ENCODE results near the gene PLAGL2.

PLAGL2 gene

DNA sequence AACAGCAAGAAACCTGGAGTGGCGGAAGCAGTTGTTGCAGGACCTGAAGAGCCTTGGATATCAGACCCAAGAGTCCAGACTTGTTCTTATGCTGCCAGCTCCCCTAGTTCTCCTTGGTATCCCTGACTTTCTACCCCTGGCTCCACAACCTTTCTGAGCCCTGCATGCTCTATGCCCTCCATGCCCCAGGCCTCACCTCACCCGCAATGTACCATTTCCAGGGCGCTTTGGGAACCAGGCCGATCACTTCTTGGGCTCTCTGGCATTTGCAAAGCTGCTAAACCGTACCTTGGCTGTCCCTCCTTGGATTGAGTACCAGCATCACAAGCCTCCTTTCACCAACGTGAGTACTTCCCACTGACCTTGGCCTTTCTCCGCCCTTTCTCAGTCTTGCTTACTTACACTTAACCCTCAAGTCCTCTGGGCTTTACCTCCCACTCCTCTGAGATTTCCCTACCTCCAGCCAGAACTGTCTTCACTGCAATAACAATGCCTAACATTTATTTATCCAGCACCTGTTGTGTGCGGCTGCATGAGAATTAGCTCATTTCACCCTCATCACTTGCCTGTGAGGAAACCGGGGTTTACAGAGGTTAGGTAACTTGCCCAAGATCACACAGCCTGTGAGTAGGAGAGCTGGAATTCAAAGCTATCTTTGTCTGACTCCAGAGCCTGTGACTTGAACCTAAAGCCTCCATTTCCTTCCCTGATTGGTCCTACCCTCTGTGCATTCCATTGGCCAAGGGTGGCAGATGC is 2.5 kb upstream of the PLAGL2 start:
- peak overlapping the region; percentile 10 for H3K4me2 ChIP-seq (ENCODE audit: low read length)
- no peaks in the 10 kb centered on the region for H3K27me3 ChIP-seq (ENCODE audit: control insufficient read depth, insufficient read depth, low read length)
- H3K4me1 ChIP-seq (ENCODE audit: control insufficient read depth, insufficient read depth, low read length) = peaks cover 35% of the 10 kb centered on the region
- H3K9me3 ChIP-seq (replicated peaks; ENCODE audit: low read length) = no peaks in the 10 kb centered on the region
- peaks cover 20% of the 10 kb centered on the region for H3K36me3 ChIP-seq (ENCODE audit: insufficient read depth, low read length)
- H3K4me3 ChIP-seq (ENCODE audit: low read length) = no peak overlapping the region
- H3K9ac ChIP-seq (ENCODE audit: low read depth, low read length) = no peak overlapping the region

DNA sequence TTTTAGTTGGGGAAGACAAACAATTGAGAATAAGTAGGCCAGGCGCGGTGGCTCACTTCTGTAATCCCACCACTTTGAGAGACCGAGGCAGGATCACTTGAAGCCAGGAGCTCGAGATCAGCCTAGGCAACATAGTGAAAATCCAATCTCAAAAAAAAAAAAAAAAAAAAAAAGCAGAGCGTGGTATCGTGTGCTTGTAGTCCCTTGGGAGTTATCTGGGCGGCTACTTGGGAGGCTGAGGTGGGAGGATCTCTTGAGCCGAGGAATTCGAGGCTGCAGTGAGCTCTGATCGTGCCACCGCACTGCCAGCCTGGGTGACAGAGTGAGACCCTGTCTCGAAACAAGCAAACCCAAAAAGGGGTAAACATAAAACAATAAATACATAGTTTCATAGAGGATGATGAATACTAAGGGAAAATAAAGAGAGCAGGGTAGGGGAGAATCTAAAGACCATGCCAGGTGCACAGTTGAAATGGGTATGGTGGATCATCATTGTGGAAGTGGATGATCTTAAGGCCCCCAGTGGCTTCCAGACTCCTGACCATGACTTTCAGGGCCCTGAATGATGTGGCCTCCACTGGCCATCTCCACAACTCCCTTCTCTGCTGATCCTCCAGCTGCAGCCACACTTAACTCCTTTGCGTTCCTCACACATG is 1.1 kb upstream of the PLAGL2 start:
- peak overlapping the region; percentile 100 for H3K4me3 ChIP-seq (ENCODE audit: low read length)
- H3K36me3 ChIP-seq (ENCODE audit: insufficient read depth, low read length) = peaks cover 20% of the 10 kb centered on the region
- peak overlapping the region; percentile 97 for H3K4me2 ChIP-seq (ENCODE audit: low read length)
- H3K4me1 ChIP-seq (ENCODE audit: control insufficient read depth, insufficient read depth, low read length) = peaks cover 49% of the 10 kb centered on the region
- H3K9ac ChIP-seq (ENCODE audit: low read depth, low read length) = peak overlapping the region; percentile 99
- H3K27me3 ChIP-seq (ENCODE audit: control insufficient read depth, insufficient read depth, low read length) = no peaks in the 10 kb centered on the region
- H3K9me3 ChIP-seq (replicated peaks; ENCODE audit: low read length) = no peaks in the 10 kb centered on the region

DNA sequence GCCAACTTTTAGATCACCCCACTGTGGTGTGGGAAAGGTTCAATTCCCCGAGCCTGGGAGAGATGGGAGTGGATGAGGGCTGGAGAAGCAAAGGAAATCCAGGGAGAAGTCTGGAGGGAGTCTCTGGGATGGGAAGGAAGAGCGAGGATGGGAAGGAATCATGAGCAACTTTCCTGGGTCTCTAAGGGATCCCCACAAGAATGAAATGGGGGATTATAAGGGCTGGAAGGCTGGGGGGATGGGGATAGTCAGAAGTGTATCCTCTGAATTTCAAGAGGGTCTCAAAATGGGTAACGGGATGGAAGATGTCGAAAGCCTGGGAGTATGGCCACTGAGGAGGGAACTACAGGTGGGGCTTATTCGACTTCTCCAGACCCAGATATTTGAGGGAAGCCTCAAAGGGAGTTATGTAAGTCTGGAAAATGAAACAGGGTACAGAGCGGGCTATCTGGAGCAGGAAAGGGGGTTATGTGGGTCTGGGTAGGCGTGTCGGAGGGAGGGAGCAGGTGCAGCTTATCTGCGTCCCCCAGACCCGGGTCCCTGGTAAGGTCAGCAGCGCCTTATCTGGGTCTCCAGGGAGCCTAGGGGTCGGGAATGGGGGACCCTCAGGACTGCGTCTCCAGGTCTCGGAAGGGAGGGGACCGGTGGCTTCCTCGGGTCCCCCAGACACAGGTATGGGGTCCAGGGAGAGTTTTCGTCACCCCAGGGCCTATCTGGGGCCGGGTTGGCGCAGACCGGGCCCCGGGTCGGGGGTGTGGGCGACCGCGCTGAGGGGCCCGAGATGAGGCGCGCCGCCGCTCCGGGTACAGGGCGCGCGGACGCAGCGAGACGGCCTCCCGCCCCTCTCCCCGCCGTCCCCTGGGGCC is 550 bp downstream of the PLAGL2 start:
- peak overlapping the region; percentile 100 for H3K4me3 ChIP-seq (ENCODE audit: low read length)
- peaks cover 57% of the 10 kb centered on the region for H3K4me1 ChIP-seq (ENCODE audit: control insufficient read depth, insufficient read depth, low read length)
- peaks cover 15% of the 10 kb centered on the region for H3K36me3 ChIP-seq (ENCODE audit: insufficient read depth, low read length)
- H3K9me3 ChIP-seq (replicated peaks; ENCODE audit: low read length) = no peaks in the 10 kb centered on the region
- H3K9ac ChIP-seq (ENCODE audit: low read depth, low read length) = peak overlapping the region; percentile 99
- H3K4me2 ChIP-seq (ENCODE audit: low read length) = peak overlapping the region; percentile 95
- H3K27me3 ChIP-seq (ENCODE audit: control insufficient read depth, insufficient read depth, low read length) = no peaks in the 10 kb centered on the region

DNA sequence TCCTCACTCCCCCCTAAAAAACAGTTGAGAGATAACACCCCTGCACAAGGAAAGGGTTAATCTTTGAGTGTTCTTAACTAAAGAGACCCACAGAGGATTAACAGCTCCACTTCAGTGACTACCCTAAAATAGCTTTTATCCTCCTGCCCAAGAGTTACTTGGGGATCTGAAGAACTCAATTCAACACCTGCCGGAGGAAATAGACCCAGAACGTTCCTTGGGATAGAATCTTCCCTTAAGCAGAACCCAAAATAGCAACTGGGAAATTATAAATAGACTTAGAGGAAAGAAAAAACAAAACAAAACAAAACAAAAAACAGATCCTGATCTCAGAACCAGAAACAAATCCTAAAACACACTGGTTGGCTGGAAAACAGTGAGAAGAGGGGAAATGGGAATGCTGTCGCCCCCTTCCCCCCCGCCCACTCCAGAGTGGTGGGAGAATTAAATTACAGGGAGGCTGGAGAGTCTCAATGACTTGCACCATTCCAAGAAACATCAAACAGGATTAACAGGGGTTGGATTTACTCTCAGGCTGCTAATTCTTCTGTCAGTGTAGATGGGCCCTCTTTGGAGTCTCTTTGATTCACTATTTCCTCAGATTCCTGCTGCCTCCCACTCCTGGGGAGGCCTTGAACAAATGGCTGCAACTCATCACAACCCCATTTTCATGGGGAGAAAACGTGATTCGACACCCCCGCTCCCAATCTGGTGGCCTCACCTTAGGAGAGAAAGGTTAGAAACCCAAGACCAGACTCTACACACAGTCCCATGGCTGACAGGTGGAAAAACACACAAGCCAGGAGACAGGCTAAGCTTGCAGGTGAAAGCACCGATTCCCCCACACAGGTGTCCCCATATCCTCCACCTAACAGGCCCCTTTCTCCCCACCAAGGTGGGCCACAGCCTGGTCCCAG is 1.4 kb downstream of the PLAGL2 start:
- Histone ChIP-seq H3K9ac (ENCODE audit: low read depth, low read length) (peak overlapping the region; percentile 99), H3K4me3 (ENCODE audit: low read length) (peak overlapping the region; percentile 100), H3K36me3 (ENCODE audit: insufficient read depth, low read length) (peaks cover 15% of the 10 kb centered on the region), H3K9me3 (replicated peaks; ENCODE audit: low read length) (no peaks in the 10 kb centered on the region), H3K27me3 (ENCODE audit: control insufficient read depth, insufficient read depth, low read length) (no peaks in the 10 kb centered on the region), H3K4me2 (ENCODE audit: low read length) (peak overlapping the region; percentile 95), H3K4me1 (ENCODE audit: control insufficient read depth, insufficient read depth, low read length) (peaks cover 65% of the 10 kb centered on the region)

DNA sequence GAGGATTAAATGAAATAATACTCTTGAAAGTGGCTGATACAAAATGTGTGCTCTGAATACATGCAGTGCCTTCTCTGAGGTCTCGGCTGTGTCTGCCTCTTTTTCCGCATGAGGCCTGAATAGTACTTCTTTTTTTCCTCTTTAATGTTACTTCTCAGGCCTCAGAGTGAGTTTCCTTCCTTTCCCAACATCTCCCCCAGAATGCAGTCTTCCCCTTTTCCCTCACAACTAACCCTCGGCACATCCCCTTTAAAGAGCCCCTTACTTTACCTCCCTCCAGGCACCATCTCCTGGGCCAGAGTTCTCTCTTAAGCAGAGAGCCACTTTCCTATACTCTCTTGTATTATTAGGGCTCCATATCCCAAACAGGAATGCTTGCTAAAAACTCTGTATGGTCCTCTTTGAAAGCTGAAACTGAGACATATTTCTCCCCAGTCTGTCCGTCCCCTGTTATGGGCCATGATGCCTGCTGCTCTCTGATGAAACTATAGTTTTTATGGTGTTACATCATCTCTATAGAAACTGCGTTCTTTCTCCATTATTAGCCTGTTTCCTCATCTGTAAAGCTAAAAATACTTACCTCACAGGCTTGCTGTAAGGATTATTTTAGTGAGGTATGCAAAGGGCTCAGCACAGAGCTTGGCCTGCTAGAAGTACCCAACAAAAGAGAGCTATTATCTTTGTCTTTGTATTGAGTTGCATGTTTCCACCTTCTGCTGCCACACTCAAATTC is 2.3 kb downstream of the PLAGL2 start:
- Histone ChIP-seq H3K9ac (ENCODE audit: low read depth, low read length) (peak overlapping the region; percentile 99), H3K36me3 (ENCODE audit: insufficient read depth, low read length) (peaks cover 11% of the 10 kb centered on the region), H3K9me3 (replicated peaks; ENCODE audit: low read length) (no peaks in the 10 kb centered on the region), H3K27me3 (ENCODE audit: control insufficient read depth, insufficient read depth, low read length) (no peaks in the 10 kb centered on the region), H3K4me1 (ENCODE audit: control insufficient read depth, insufficient read depth, low read length) (peaks cover 65% of the 10 kb centered on the region), H3K4me2 (ENCODE audit: low read length) (peak overlapping the region; percentile 95), H3K4me3 (ENCODE audit: low read length) (peak overlapping the region; percentile 100)

DNA sequence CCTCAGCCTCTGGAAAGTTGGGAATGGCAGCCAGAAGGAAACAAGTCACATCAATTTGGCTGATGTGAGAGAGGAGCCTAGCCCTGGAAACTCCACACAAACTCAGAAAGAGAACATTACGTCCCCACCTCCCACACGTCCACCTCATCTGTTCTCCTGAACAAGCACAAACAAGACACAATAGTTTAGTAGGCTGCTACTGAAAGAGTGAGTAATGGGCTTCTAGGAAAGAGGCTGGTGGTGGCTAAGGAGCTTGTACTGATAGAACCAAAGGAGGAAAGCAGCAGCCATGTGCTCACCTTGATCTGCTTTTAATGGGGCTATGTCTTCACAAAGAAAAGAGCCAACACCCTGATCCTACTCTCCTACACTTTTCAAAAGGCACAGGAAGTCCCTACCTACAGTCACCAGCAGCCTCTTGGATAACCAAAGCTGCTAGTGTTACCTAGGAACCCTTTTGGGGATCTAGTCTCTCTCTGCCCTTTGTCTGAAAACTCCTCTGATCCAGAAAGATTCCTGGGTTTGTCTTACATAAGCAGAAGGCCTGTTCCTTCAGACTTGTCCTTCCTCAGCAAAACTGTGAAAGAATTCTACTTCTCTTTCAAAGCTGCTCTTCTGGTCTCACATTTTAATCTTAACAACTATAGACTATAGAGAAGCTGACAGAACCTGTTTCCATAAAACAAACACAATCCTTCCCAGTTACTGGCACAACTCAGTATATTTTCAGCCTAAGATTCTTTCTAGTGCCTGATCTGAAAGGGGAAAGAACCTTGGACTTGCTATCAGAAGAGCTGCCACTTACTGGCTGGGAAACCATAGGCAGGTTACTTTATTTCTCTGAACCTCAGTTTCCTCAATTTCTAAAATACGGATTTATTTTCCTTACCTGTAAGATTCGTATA is 3.1 kb downstream of the PLAGL2 start:
- peak overlapping the region; percentile 23 for H3K4me3 ChIP-seq (ENCODE audit: low read length)
- no peaks in the 10 kb centered on the region for H3K27me3 ChIP-seq (ENCODE audit: control insufficient read depth, insufficient read depth, low read length)
- peaks cover 59% of the 10 kb centered on the region for H3K4me1 ChIP-seq (ENCODE audit: control insufficient read depth, insufficient read depth, low read length)
- H3K9ac ChIP-seq (ENCODE audit: low read depth, low read length) = peak overlapping the region; percentile 49
- H3K36me3 ChIP-seq (ENCODE audit: insufficient read depth, low read length) = peaks cover 17% of the 10 kb centered on the region
- no peaks in the 10 kb centered on the region for H3K9me3 ChIP-seq (replicated peaks; ENCODE audit: low read length)
- H3K4me2 ChIP-seq (ENCODE audit: low read length) = peak overlapping the region; percentile 65

DNA sequence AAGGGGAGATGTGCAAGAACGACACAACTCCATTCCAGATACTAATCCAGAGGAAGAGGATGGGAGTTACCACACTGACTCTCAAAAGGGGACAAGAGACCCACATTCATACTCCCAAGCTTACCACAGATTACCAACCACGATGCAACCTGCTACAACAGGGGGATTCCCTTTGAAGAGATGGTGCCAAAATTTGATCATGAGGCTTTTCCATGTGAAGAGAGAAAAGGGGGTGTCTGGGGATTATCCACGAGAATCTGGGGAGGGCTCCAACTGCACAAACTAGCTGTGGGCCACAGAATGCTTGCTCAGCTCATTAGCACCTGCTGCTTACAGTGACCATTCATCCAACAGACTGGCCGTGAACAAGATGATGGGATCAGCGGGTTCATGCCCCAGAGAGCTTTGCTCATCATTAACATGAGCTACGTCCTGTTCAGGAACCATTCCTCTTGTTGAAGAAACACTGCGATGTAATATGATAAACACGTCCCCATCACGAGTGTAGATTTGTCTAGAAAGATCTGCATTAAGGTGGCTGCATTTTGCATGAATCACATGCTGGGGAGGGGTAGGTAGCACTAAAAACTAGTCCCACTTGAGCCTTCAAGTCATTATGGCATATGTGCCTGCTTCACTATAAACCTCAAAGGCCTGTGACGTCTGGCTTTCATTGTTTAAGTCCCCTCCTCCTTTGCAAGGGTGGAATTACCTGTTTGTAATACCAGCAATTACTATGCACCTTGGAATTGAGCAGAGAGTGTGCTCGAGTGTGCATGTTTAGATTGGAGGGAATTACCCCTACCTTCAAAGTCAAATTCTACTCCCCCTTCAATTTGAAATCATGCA is 4.0 kb downstream of the PLAGL2 start:
- Histone ChIP-seq H3K4me1 (ENCODE audit: control insufficient read depth, insufficient read depth, low read length) (peaks cover 58% of the 10 kb centered on the region), H3K9ac (ENCODE audit: low read depth, low read length) (peak overlapping the region; percentile 49), H3K9me3 (replicated peaks; ENCODE audit: low read length) (no peaks in the 10 kb centered on the region), H3K4me3 (ENCODE audit: low read length) (peak overlapping the region; percentile 23), H3K36me3 (ENCODE audit: insufficient read depth, low read length) (peaks cover 26% of the 10 kb centered on the region), H3K27me3 (ENCODE audit: control insufficient read depth, insufficient read depth, low read length) (no peaks in the 10 kb centered on the region), H3K4me2 (ENCODE audit: low read length) (peak overlapping the region; percentile 65)

DNA sequence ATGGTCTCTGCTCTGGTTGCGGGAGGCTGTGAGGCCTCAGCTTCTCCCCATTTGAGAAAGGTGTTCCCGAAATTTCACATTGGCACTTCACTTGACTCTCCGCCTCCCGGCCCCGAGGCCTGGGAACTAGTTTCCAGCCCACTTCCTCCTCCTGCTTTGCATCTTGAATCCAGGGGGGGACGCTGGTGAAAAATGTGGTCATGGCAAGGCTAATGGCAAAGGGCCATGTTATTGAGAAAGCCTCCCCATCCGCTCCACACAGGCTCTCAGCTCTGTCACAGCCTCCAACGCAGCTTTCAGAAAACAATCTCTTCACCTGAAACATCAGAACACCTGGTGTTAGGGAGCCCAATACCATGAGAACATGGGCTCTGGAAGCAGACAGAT is 5.6 kb downstream of the PLAGL2 start:
- Histone ChIP-seq H3K4me2 (ENCODE audit: low read length) (peak overlapping the region; percentile 3), H3K9ac (ENCODE audit: low read depth, low read length) (no peak overlapping the region), H3K4me3 (ENCODE audit: low read length) (no peak overlapping the region), H3K36me3 (ENCODE audit: insufficient read depth, low read length) (peaks cover 36% of the 10 kb centered on the region), H3K9me3 (replicated peaks; ENCODE audit: low read length) (no peaks in the 10 kb centered on the region), H3K27me3 (ENCODE audit: control insufficient read depth, insufficient read depth, low read length) (no peaks in the 10 kb centered on the region), H3K4me1 (ENCODE audit: control insufficient read depth, insufficient read depth, low read length) (peaks cover 52% of the 10 kb centered on the region)

DNA sequence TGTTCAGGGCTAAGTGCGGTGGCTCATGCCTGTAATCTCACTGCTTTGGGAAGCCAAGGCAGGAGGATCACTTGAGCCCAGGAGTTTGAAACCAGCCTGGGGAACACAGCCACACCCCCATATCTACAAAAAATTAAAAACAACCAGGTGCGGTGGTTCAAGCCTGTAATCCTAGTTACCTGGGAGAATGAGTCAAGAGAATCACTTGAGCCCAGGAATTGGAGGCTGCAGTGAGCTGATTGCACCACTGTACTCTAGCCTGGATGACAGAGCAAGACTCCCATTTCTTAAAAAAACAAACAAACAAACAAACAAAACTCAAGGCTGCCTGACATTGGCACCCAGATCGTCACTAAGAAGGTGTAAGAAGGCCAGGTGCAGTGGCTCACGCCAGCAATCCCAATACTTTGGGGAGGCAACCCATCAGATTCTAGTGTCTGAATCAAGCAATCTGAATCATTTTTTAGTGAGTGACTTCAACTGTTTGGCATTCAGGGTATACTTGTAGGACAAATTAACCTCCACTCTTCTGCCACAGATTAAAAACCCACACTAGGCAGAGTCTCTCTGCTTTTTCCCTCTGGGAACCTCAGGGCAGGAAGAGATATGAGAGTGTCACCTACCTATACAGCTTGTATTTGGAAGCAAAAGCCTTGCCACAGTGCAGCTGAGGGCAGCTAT is 6.1 kb downstream of the PLAGL2 start:
- peaks cover 49% of the 10 kb centered on the region for H3K4me1 ChIP-seq (ENCODE audit: control insufficient read depth, insufficient read depth, low read length)

More for the DNA sequence above, 6.1 kb downstream of the PLAGL2 start:
- Histone ChIP-seq H3K4me2 (ENCODE audit: low read length) (peak overlapping the region; percentile 3), H3K9me3 (replicated peaks; ENCODE audit: low read length) (no peaks in the 10 kb centered on the region), H3K27me3 (ENCODE audit: control insufficient read depth, insufficient read depth, low read length) (no peaks in the 10 kb centered on the region), H3K4me3 (ENCODE audit: low read length) (no peak overlapping the region), H3K9ac (ENCODE audit: low read depth, low read length) (no peak overlapping the region), H3K36me3 (ENCODE audit: insufficient read depth, low read length) (peaks cover 39% of the 10 kb centered on the region)
